GM23248 (cell line): ENCODE results near the gene CCM2.

Experiments used
- EZH2 ChIP-seq: fragments of 200-600 bp; sonication (generic); IDR thresholded peaks from 2 replicates; pipeline ENCODE4 v1.6.1; 2018; ENCODE audit warnings: antibody characterized with exemption, mild to moderate bottlenecking; ENCODE audit not compliant: insufficient read depth, poor library complexity, severe bottlenecking
- EZH2phosphoT487 ChIP-seq: fragments of 200-600 bp; sonication (generic); IDR thresholded peaks from 2 replicates; pipeline ENCODE4 v1.6.1; 2018; ENCODE audit warnings: antibody characterized with exemption, moderate library complexity, mild to moderate bottlenecking, low read depth; ENCODE audit not compliant: insufficient read depth

DNA sequence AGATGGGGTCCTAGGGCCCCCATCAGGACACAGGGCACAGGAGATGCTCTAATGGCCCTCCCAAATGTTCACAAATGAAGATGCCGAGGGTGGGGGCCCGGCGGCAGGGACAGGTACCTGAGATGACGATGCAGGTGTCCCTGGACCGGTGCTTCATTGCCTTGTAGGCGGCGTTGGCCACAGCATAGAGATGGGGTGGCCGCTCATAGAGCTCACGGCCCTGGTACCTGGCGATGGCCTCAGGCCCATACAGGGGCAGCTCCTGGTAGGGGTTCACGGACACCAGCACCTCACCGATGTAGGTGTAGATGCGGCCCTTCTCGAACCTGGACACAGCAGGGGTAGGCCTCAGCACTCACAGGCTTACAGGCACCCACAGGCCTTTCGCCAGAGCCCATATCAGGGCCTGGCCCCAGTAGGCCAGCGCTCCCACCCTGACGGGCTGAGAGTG lies 23.2 kb upstream of the CCM2 start:
- TF ChIP-seq EZH2 (no peak), EZH2phosphoT487 (no peak)
